Measurements from ENCODE around the gene PRAC2.

Gene PRAC2

DNA sequence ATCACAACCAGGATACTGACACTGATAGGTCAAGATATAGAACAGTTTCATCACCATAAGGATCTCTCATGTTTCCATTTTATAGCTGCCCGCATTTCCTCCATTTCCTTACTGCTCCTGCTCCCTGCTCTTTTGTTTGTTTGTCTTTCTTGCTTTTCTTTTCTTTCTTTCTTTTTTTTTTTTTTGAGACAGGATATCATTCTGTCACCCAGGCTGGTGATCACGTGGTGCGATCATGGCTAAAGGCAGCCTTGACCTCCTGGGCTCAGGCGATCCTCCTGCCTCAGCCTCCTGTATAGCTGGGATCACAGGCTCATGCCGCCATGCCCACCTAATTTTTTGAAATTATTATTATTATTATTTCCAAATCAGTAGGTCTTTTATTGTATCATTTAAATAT, 32.3 kb upstream of the PRAC2 start:
- TF ChIP-seq, protein P1, sequence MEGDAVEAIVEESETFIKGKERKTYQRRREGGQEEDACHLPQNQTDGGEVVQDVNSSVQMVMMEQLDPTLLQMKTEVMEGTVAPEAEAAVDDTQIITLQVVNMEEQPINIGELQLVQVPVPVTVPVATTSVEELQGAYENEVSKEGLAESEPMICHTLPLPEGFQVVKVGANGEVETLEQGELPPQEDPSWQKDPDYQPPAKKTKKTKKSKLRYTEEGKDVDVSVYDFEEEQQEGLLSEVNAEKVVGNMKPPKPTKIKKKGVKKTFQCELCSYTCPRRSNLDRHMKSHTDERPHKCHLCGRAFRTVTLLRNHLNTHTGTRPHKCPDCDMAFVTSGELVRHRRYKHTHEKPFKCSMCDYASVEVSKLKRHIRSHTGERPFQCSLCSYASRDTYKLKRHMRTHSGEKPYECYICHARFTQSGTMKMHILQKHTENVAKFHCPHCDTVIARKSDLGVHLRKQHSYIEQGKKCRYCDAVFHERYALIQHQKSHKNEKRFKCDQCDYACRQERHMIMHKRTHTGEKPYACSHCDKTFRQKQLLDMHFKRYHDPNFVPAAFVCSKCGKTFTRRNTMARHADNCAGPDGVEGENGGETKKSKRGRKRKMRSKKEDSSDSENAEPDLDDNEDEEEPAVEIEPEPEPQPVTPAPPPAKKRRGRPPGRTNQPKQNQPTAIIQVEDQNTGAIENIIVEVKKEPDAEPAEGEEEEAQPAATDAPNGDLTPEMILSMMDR (IDR thresholded peaks at IDR 0.05; ENCODE audit: insufficient read depth, low read length, missing control alignments): no peak
- CTCF ChIA-PET: interaction anchor here (1.0 to 1.1 kb wide), 2 partner anchors 12 to 114 kb away, joined by 3 to 5 read pairs; no protein-coding TSS in a partner anchor
- POLR2A ChIA-PET: no interaction called here
- no peak overlapping the region for H3K4me3 ChIP-seq (ENCODE audit: low read depth, low read length)
- DNase-seq (ENCODE audit: low read depth, low spot score): no peak

DNA sequence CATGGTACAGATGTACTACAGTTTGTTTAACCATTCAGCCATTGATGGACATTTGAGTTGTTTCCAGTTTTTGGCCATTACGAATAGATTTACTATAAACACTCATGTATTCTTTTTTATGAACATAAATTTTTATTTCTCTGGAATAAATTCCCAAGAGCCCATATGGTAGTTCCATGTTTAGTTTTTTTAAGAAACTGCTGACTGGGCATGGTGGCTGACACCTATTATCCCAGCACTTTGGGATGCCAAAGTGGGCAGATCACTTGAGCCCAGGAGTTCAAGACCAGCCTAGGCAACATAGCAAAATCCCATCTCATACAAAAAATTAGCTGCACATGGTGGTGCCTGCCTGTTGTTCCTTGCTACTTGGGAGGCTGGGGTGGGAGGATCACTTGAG, 30.9 kb upstream of the PRAC2 start:
- ChIA-PET POLR2A (no interaction called here), CTCF (interaction anchor here (1.3 kb wide), 1 partner anchor 9 kb away, joined by 3 read pairs; no protein-coding TSS in a partner anchor)
- H3K4me3 ChIP-seq (ENCODE audit: low read depth, low read length): no peak overlapping the region
- TF ChIP-seq, protein P1 (IDR thresholded peaks at IDR 0.05; ENCODE audit: insufficient read depth, low read length, missing control alignments): no peak
- DNase-seq (ENCODE audit: low read depth, low spot score): no peak

- TF ChIP-seq, protein P1 (IDR thresholded peaks at IDR 0.05; ENCODE audit: insufficient read depth, low read length, missing control alignments): no peak
- no peak for DNase-seq (ENCODE audit: low read depth, low spot score)
- CTCF ChIA-PET: interaction anchor here (1.3 to 1.5 kb wide), 3 partner anchors 10 to 22 kb away, joined by 3 to 6 read pairs (median 5); no protein-coding TSS in a partner anchor
- H3K4me3 ChIP-seq (ENCODE audit: low read depth, low read length): no peak overlapping the region
- POLR2A ChIA-PET: no interaction called here
Measured at GRCh38 chr17:48693178-48693577, 29.8 kb upstream of the PRAC2 start.

DNA sequence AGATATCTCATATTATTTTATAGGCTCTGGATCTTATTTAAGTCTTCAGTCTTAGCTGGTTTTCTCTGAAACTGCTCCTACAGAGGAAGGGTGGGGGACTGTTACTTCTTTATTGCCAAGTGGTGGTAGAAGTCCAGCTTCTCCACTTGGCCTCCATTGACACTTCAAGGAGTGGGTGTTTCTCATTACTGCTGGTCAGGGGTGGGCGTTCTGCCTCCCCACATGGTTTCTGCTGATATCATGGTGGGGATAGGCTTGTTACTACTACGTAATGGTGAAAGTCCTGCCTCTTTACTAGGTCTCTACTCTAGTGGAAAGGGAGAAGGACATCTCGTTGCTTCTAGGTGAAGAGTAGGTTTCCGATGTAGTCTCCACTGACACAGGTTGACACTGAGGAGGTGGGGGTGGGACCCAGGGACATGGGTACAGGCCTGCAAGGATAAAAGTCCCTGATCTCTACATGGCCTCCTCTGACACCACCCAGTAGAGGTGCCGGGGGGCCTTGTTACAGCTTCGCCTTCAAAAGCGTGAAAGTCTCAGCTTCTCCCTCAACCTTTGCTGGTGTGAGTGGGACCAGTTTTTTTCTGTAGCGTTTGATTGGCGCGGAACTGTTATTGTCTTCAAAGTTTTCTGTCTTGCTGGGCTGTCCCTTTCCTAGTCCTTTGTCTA, 21.0 kb upstream of the PRAC2 start:
- H3K4me3 ChIP-seq (ENCODE audit: low read depth, low read length): no peak overlapping the region
- TF ChIP-seq, protein P1 (IDR thresholded peaks at IDR 0.05; ENCODE audit: insufficient read depth, low read length, missing control alignments): no peak
- DNase-seq (ENCODE audit: low read depth, low spot score): no peak
- ChIA-PET CTCF (interaction anchor here (0.9 to 3.3 kb wide), 5 partner anchors 22 to 331 kb away, joined by 3 to 17 read pairs (median 3); no protein-coding TSS in a partner anchor), POLR2A (no interaction called here)

- TF ChIP-seq, protein P1 (IDR thresholded peaks at IDR 0.05; ENCODE audit: insufficient read depth, low read length, missing control alignments): no peak
- no peak overlapping the region for H3K4me3 ChIP-seq (ENCODE audit: low read depth, low read length)
- no peak for DNase-seq (ENCODE audit: low read depth, low spot score)
- POLR2A ChIA-PET: no interaction called here
- CTCF ChIA-PET: interaction anchor here (1.2 to 2.2 kb wide), 6 partner anchors 15 to 174 kb away, joined by 3 to 18 read pairs (median 6); partner anchors contain the start of gene PRAC2
Measured at GRCh38 chr17:48704361-48705248, 18.4 kb upstream of the PRAC2 start.

DNA sequence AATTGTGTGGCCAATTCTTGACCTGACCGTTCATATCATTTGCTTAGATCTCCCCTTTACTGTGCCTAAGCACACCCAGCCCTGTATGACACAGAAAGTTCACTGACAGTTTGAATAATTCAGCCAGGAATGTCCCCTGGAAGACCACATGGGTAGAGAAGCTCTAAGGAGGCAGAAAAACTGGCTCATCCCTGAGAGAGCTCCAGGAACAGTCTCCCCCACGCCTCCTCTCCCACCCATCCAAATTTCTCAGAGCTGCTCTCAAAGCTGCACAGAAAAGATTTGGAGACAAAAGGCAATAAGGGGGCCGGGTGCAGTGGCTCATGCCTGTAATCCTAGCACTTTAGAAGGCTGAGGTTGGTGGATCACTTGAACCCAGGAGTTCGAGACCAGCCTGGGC, 11.9 kb upstream of the PRAC2 start:
- CTCF ChIA-PET: interaction anchor here (1.8 to 2.9 kb wide), 4 partner anchors 11 to 168 kb away, joined by 7 to 12 read pairs (median 8); partner anchors contain the start of gene PRAC1
- POLR2A ChIA-PET: no interaction called here
- DNase-seq (ENCODE audit: low read depth, low spot score): no peak
- TF ChIP-seq, protein P1 (IDR thresholded peaks at IDR 0.05; ENCODE audit: insufficient read depth, low read length, missing control alignments): no peak
- no peak overlapping the region for H3K4me3 ChIP-seq (ENCODE audit: low read depth, low read length)
